HL-60 (cell line): Measurements from ENCODE around the gene TP73.

Experiments used
- DNase-seq, 2 experiments: peaks; one replicate each; pipeline ENCODE4 v3.0.0-alpha.2; 2010 to 2020; ENCODE audit warnings: low read depth in 1 of 2, low spot score in 1 of 2
- H3K27ac ChIP-seq: fragments of 250-450 bp; sonication (Bioruptor Pico); replicated peaks from 2 replicates; pipeline ENCODE4 v1.5.1; 2020; ENCODE audit warnings: mild to moderate bottlenecking, moderate library complexity
- H3K27me3 ChIP-seq: fragments of 250-450 bp; sonication (Bioruptor Pico); 2 replicates; pipeline ENCODE4 v1.5.1; 2021; ENCODE audit warnings: mild to moderate bottlenecking, moderate library complexity; ENCODE audit not compliant: insufficient read depth, poor library complexity, severe bottlenecking
- H3K4me3 ChIP-seq: replicated peaks from 2 replicates; pipeline ENCODE4 v1.5.1; 2011; ENCODE audit warnings: mild to moderate bottlenecking, control low read depth, low read length; ENCODE audit not compliant: insufficient read depth
- CTCF ChIP-seq: IDR thresholded peaks from one replicate; pipeline ENCODE4 v1.5.1; 2011; ENCODE audit warnings: low read length, control low read depth, inconsistent platforms; ENCODE audit not compliant: insufficient read depth
- GABPA ChIP-seq: IDR thresholded peaks from 2 replicates; pipeline ENCODE4 v1.6.1; 2012; ENCODE audit warnings: low read depth
- POLR2AphosphoS5 ChIP-seq: IDR thresholded peaks from 2 replicates; pipeline ENCODE4 v1.6.1; 2012; ENCODE audit warnings: low read depth
- REST ChIP-seq: IDR thresholded peaks from 2 replicates; pipeline ENCODE4 v1.6.1; 2012; ENCODE audit warnings: low read depth; ENCODE audit not compliant: insufficient replicate concordance
- SPI1 ChIP-seq: IDR thresholded peaks from 2 replicates; pipeline ENCODE4 v1.6.1; 2012; ENCODE audit warnings: low read depth, mild to moderate bottlenecking, borderline replicate concordance

Gene TP73

GRCh38 chr1:3773572-3774275 is 121.4 kb downstream of the TP73 start:
- DNase-seq: no peak
- H3K27ac ChIP-seq: no peak overlapping the region

GRCh38 chr1:3774276-3774945 is 122.1 kb downstream of the TP73 start:
- no peak for DNase-seq
- Histone ChIP-seq H3K4me3 (no peak overlapping the region), H3K27ac (no peak overlapping the region), H3K27me3 (peaks cover 6% of the 10 kb centered on the region)
- TF ChIP-seq POLR2AphosphoS5 (no peak), GABPA (no peak), CTCF (no peak), REST (no peak), SPI1 (no peak)

More at GRCh38 chr1:3773572-3774275, 121.4 kb downstream of the TP73 start:
- no peak for TF ChIP-seq GABPA
- no peak for TF ChIP-seq CTCF
- no peak for TF ChIP-seq SPI1
- Histone ChIP-seq H3K4me3 (no peak overlapping the region), H3K27me3 (peaks cover 6% of the 10 kb centered on the region)

- no peak for DNase-seq
- Histone ChIP-seq H3K4me3 (no peak overlapping the region), H3K27me3 (peaks cover 6% of the 10 kb centered on the region), H3K27ac (no peak overlapping the region)
- TF ChIP-seq REST (no peak), POLR2AphosphoS5 (no peak), SPI1 (no peak), GABPA (no peak), CTCF (no peak)
Measured at GRCh38 chr1:3774946-3775489, 122.7 kb downstream of the TP73 start.
